ENCODE results near the gene APOBEC3F.

- TF ChIP-seq CTCF (IDR thresholded peaks at IDR 0.05): no peak
- TF ChIP-seq POLR2A (IDR thresholded peaks at IDR 0.05): no peak
Observed at GRCh38 chr22:39068033-39068785, 27.5 kb downstream of the APOBEC3F start.

Data from adrenal gland (tissue), 5 donors.